Neuronal stem cell (in vitro differentiated cells): ENCODE data around the gene RYR1.

Experiments used
- DNase-seq: peaks from one replicate; pipeline ENCODE4 v3.0.0-alpha.2; 2013; ENCODE audit warnings: low spot score
- H2AFZ ChIP-seq: one replicate; pipeline ENCODE4 v1.6.1; 2013; ENCODE audit warnings: mild to moderate bottlenecking, low read length, inconsistent platforms
- H2AK5ac ChIP-seq: 2 replicates; pipeline ENCODE4 v1.6.1; 2013; ENCODE audit warnings: low read depth, mild to moderate bottlenecking, inconsistent platforms, low read length, moderate library complexity, mixed read lengths
- H2BK120ac ChIP-seq: 2 replicates; pipeline ENCODE4 v1.6.1; 2013; ENCODE audit warnings: low read depth, mild to moderate bottlenecking, inconsistent platforms, low read length, moderate library complexity, mixed read lengths
- H2BK12ac ChIP-seq: one replicate; pipeline ENCODE4 v1.6.1; 2013; ENCODE audit warnings: low read length, inconsistent platforms
- H2BK15ac ChIP-seq: 2 replicates; pipeline ENCODE4 v1.6.1; 2013; ENCODE audit warnings: mild to moderate bottlenecking, low read length, inconsistent platforms, mixed read lengths
- H2BK5ac ChIP-seq: one replicate; pipeline ENCODE4 v1.6.1; 2013; ENCODE audit warnings: inconsistent platforms, mild to moderate bottlenecking, low read length, moderate library complexity
- H3K14ac ChIP-seq: one replicate; pipeline ENCODE4 v1.6.1; 2013; ENCODE audit warnings: low read length, inconsistent platforms
- H3K18ac ChIP-seq: 2 replicates; pipeline ENCODE4 v1.6.1; 2013; ENCODE audit warnings: low read length, inconsistent platforms
- H3K23ac ChIP-seq: 2 replicates; pipeline ENCODE4 v1.6.1; 2013; ENCODE audit warnings: low read depth, mild to moderate bottlenecking, mixed read lengths, low read length, inconsistent platforms; ENCODE audit not compliant: poor library complexity
- H3K27ac ChIP-seq: replicated peaks from 3 replicates; pipeline ENCODE4 v1.5.1; 2013; ENCODE audit warnings: low read length, inconsistent platforms
- H3K27me3 ChIP-seq, 3 experiments: 2 replicates each; pipeline ENCODE4 v1.6.1; 2013; ENCODE audit warnings: low read length in 3 of 3, mild to moderate bottlenecking in 2 of 3, inconsistent platforms in 1 of 3, low read depth in 1 of 3, mixed read lengths in 1 of 3, moderate library complexity in 1 of 3; ENCODE audit not compliant: control insufficient read depth in 3 of 3, insufficient read depth in 3 of 3
- H3K36me3 ChIP-seq, 2 donors: replicated peaks in 1 of 2; 2 replicates each; pipeline ENCODE4 v1.6.1; 2013; ENCODE audit warnings: low read length in 2 of 2; ENCODE audit not compliant: control insufficient read depth in 2 of 2, insufficient read depth in 2 of 2
- H3K4ac ChIP-seq: 2 replicates; pipeline ENCODE4 v1.6.1; 2013; ENCODE audit warnings: inconsistent platforms, mild to moderate bottlenecking, low read length, moderate library complexity
- H3K4me1 ChIP-seq, 2 donors: 1 replicate in 1 of 2; 2 replicates in 1 of 2; pipeline ENCODE4 v1.6.1; 2013; ENCODE audit warnings: low read length in 2 of 2, low read depth in 1 of 2; ENCODE audit not compliant: control insufficient read depth in 2 of 2, insufficient read depth in 1 of 2
- H3K4me2 ChIP-seq: one replicate; pipeline ENCODE4 v1.6.1; 2013; ENCODE audit warnings: mild to moderate bottlenecking, low read length, inconsistent platforms; ENCODE audit not compliant: insufficient read depth, poor library complexity, severe bottlenecking
- H3K4me3 ChIP-seq, 2 donors: 2 replicates each; pipeline ENCODE4 v1.5.1; 2013; ENCODE audit warnings: low read length in 2 of 2, mild to moderate bottlenecking in 2 of 2, inconsistent platforms in 1 of 2, moderate library complexity in 1 of 2
- H3K79me1 ChIP-seq: one replicate; pipeline ENCODE4 v1.6.1; 2013; ENCODE audit warnings: low read depth, mild to moderate bottlenecking, inconsistent platforms, low read length, moderate library complexity
- H3K9ac ChIP-seq: one replicate; pipeline ENCODE4 v1.6.1; 2013; ENCODE audit warnings: mild to moderate bottlenecking, low read depth, low read length, inconsistent platforms; ENCODE audit not compliant: poor library complexity
- H3K9me3 ChIP-seq, 2 donors: replicated peaks in 1 of 2; 2 replicates each; pipeline versions ENCODE3 to v1.6.1; 2013; ENCODE audit warnings: low read length in 2 of 2, mild to moderate bottlenecking in 2 of 2, inconsistent platforms in 1 of 2, low read depth in 1 of 2, mixed read lengths in 1 of 2, moderate library complexity in 1 of 2; ENCODE audit not compliant: control insufficient read depth in 2 of 2, insufficient read depth in 1 of 2
- H4K8ac ChIP-seq: one replicate; pipeline ENCODE4 v1.6.1; 2013; ENCODE audit warnings: low read depth, mild to moderate bottlenecking, inconsistent platforms, low read length, moderate library complexity
- H4K91ac ChIP-seq: one replicate; pipeline ENCODE4 v1.6.1; 2013; ENCODE audit warnings: low read length, low read depth, mild to moderate bottlenecking, inconsistent platforms; ENCODE audit not compliant: poor library complexity
- WGBS, 2 donors: extraction: QIAGEN DNeasy Blood & Tissue Kit; methylation state at CpG; one replicate each; pipeline ENCODE4 v1.1.7; 2013; ENCODE audit warnings: missing lambda C conversion rate in 2 of 2, mixed read lengths in 1 of 2; ENCODE audit not compliant: insufficient read length in 2 of 2, insufficient replicate concordance in 1 of 2; ENCODE audit errors: extremely low coverage in 2 of 2; 5-methylcytosine and 5-hydroxymethylcytosine counted together

The RYR1 gene

GRCh38 chr19:38448225-38448624, 14.7 kb downstream of the RYR1 start:
- H2AFZ ChIP-seq = no peak overlapping the region
- peak overlapping the region; percentile 75 for H3K23ac ChIP-seq
- no peak overlapping the region for H3K4ac ChIP-seq
- no CpG with 5 or more reads among the region's 9 CpGs for WGBS, 2 donors
- no peak overlapping the region for H3K4me2 ChIP-seq
- peak overlapping the region; percentile 87 for H3K14ac ChIP-seq
- H3K36me3 ChIP-seq = no peaks in the 10 kb centered on the region
- H2BK120ac ChIP-seq = no peak overlapping the region
- no peaks in the 10 kb centered on the region for H3K9me3 ChIP-seq
- no peak overlapping the region for H2BK5ac ChIP-seq
- H4K8ac ChIP-seq = no peak overlapping the region
- no peak overlapping the region for H3K4me3 ChIP-seq
- no peak overlapping the region for H2AK5ac ChIP-seq
- H2BK15ac ChIP-seq = no peak overlapping the region
- no peak for DNase-seq
- no peak overlapping the region for H4K91ac ChIP-seq
- no peaks in the 10 kb centered on the region for H3K79me1 ChIP-seq
- no peak overlapping the region for H3K9ac ChIP-seq
- no peak overlapping the region for H2BK12ac ChIP-seq
- H3K4me1 ChIP-seq = no peaks in the 10 kb centered on the region
- H3K18ac ChIP-seq = no peak overlapping the region
- no peaks in the 10 kb centered on the region for H3K27me3 ChIP-seq
- H3K27ac ChIP-seq = no peak overlapping the region

- H3K79me1 ChIP-seq = no peaks in the 10 kb centered on the region
- no peak overlapping the region for H3K9ac ChIP-seq
These were observed 16.0 kb downstream of the RYR1 start for GRCh38 chr19:38449518-38449917.

GRCh38 chr19:38451036-38451435, 17.5 kb downstream of the RYR1 start:
- no peak overlapping the region for H3K18ac ChIP-seq
- no peak overlapping the region for H2AK5ac ChIP-seq
- no peak overlapping the region for H3K4me2 ChIP-seq

More at GRCh38 chr19:38449518-38449917, 16.0 kb downstream of the RYR1 start:
- Histone ChIP-seq H4K91ac (no peak overlapping the region), H3K18ac (no peak overlapping the region), H3K23ac (no peak overlapping the region), H3K14ac (no peak overlapping the region), H3K4ac (no peak overlapping the region), H2BK15ac (no peak overlapping the region), H2BK12ac (no peak overlapping the region), H3K4me1 (no peaks in the 10 kb centered on the region), H4K8ac (no peak overlapping the region), H3K36me3 (no peaks in the 10 kb centered on the region), H3K4me3 (no peak overlapping the region), H2AFZ (no peak overlapping the region), H3K27ac (no peak overlapping the region), H2BK120ac (no peak overlapping the region), H3K4me2 (no peak overlapping the region), H3K27me3 (no peaks in the 10 kb centered on the region), H3K9me3 (no peaks in the 10 kb centered on the region), H2BK5ac (no peak overlapping the region), H2AK5ac (no peak overlapping the region)
- WGBS, 2 donors = no CpG with 5 or more reads among the region's 5 CpGs
- DNase-seq = no peak

GRCh38 chr19:38451629-38452028, 18.1 kb downstream of the RYR1 start:
- no peak overlapping the region for H2AFZ ChIP-seq
- no peaks in the 10 kb centered on the region for H3K27me3 ChIP-seq
- no peak overlapping the region for H3K4ac ChIP-seq
- no peaks in the 10 kb centered on the region for H3K36me3 ChIP-seq
- H3K4me1 ChIP-seq = no peaks in the 10 kb centered on the region
- H4K91ac ChIP-seq = no peak overlapping the region
- peak overlapping the region; percentile 55 for H3K23ac ChIP-seq
- H2BK5ac ChIP-seq = no peak overlapping the region
- H3K4me3 ChIP-seq = no peak overlapping the region
- H2BK12ac ChIP-seq = no peak overlapping the region
- no CpG with 5 or more reads among the region's 9 CpGs for WGBS, 2 donors
- H2BK15ac ChIP-seq = no peak overlapping the region
- no peak overlapping the region for H3K4me2 ChIP-seq
- H2AK5ac ChIP-seq = no peak overlapping the region
- no peaks in the 10 kb centered on the region for H3K9me3 ChIP-seq
- H3K9ac ChIP-seq = peak overlapping the region; percentile 21
- H3K18ac ChIP-seq = no peak overlapping the region
- no peaks in the 10 kb centered on the region for H3K79me1 ChIP-seq
- H3K14ac ChIP-seq = peak overlapping the region; percentile 89
- DNase-seq = no peak
- no peak overlapping the region for H2BK120ac ChIP-seq
- no peak overlapping the region for H4K8ac ChIP-seq
- H3K27ac ChIP-seq = no peak overlapping the region

More at GRCh38 chr19:38451036-38451435, 17.5 kb downstream of the RYR1 start:
- no peak overlapping the region for H3K4ac ChIP-seq
- H2BK12ac ChIP-seq = no peak overlapping the region
- no peak overlapping the region for H2AFZ ChIP-seq
- no peak overlapping the region for H4K91ac ChIP-seq
- no peaks in the 10 kb centered on the region for H3K36me3 ChIP-seq
- H3K27ac ChIP-seq = no peak overlapping the region
- no CpG with 5 or more reads among the region's 8 CpGs for WGBS, 2 donors
- no peak overlapping the region for H4K8ac ChIP-seq
- H3K27me3 ChIP-seq = no peaks in the 10 kb centered on the region
- no peaks in the 10 kb centered on the region for H3K79me1 ChIP-seq
- H3K23ac ChIP-seq = no peak overlapping the region
- no peak overlapping the region for H2BK15ac ChIP-seq
- H3K9ac ChIP-seq = no peak overlapping the region
- no peak for DNase-seq
- H3K4me3 ChIP-seq = peak overlapping the region in 1 of 2 donors; percentile 11
- no peak overlapping the region for H2BK120ac ChIP-seq
- no peak overlapping the region for H2BK5ac ChIP-seq
- H3K9me3 ChIP-seq = no peaks in the 10 kb centered on the region
- H3K4me1 ChIP-seq = no peaks in the 10 kb centered on the region
- H3K14ac ChIP-seq = peak overlapping the region; percentile 14
